NCI-H82 treated with DMSO at 0.1 percent for 48 hours (cell line): ENCODE data around the gene SCN2B.

Experiments used
- DNase-seq: peaks from one replicate; lab custom pipeline; 2025; ENCODE audit not compliant: unreplicated experiment; lab: John Stamatoyannopoulos, UW

SCN2B gene

DNA sequence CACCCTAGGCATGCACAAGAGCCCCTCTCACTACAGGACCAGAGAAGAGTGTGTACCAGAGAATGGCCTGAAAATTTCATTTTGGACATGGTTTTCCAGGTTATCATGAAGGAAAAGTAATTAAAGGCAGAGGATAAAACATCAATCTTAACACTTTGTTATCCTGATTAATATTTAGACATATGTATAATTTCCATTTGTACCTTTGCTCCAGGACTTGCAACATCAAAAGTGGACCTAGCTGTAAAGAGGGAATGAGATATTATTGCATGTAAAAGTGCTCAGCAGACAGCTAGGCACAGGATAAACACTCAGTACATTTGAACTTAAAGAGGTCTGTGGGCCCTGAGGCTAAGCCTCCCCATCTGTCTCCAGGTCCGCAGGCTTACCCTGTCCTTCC, 21.8 kb downstream of the SCN2B start:
- DNase-seq, result no peak

DNA sequence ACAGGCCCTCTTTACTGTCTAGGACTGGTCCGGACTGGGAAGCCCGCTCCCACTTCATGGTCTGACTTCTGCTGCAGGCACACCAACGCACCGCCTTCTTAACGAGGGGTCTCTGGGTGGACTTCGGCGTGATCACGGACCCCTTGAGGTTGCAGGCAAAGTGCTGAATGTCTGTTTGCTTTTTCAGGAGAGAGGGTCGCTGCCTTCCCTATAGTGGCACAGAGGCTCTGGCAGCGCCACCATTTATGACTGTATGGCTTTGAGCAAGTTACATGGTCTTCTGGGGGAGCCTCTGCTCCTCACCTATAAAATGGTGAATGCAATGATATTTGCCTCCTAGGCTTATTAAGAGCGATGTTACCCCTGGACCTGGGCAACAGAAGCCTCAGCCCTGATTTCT, 22.5 kb downstream of the SCN2B start:
- DNase-seq, result no peak

- DNase-seq, result no peak
These were observed 22.9 kb downstream of the SCN2B start for GRCh38 chr11:118153516-118153915.

- peak; percentile 34 for DNase-seq
These were observed 23.6 kb downstream of the SCN2B start, which contains the start of gene SCN4B for GRCh38 chr11:118152552-118153471. TSS of gene SCN4B (minus strand) at chr11:118152823. CDS start at chr11:118152673, 150 bp downstream.

DNA sequence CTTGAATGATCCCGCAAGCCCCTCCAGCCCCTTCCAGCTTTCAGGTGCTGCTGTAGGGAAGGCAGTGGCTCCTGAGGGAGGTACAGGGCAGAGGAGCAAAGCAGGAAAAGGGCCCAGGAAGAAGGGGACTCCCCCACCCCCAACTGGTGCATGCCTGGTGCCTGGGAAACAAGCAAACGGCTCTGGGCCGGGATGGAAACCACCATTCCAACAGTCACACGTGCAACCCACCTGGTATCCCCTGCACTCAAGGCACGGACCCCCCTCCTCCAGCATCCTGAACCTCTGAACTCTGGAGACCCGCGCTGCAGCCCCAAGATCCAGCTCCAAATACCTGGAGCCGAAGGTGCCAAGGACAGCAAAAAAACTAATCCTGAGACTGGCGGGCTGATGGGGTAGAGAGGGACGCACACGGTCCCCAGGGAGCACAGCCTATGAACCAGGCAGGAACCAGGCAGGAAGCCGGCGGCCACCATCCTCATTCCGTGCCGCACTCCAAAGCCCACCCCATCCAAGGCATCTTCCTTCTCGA, 24.4 kb downstream of the SCN2B start:
- DNase-seq, result peak; percentile 16

DNA sequence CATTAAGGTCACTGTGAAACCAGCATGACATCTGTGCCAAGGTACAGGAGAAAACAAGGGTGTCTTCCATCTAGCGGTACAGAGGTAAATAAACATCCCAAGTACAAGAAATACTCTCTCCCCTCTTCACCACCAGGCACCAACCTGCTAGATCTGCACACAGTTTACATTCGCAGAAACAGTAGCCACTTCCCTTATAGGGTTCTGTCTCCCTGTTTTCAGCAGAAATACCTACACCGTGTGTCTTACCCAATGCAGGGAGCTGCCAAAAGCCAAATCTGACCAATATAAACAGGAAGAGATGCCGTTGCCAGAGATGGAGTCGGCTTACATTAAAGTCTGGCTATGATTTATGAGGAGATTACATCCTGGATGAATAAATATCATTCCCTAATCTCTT, 25.0 kb downstream of the SCN2B start:
- DNase-seq, result no peak

- DNase-seq, result no peak
These were observed 26.9 kb downstream of the SCN2B start for GRCh38 chr11:118149493-118149892.

GRCh38 chr11:118148856-118149255, 27.6 kb downstream of the SCN2B start:
- no peak for DNase-seq

DNA sequence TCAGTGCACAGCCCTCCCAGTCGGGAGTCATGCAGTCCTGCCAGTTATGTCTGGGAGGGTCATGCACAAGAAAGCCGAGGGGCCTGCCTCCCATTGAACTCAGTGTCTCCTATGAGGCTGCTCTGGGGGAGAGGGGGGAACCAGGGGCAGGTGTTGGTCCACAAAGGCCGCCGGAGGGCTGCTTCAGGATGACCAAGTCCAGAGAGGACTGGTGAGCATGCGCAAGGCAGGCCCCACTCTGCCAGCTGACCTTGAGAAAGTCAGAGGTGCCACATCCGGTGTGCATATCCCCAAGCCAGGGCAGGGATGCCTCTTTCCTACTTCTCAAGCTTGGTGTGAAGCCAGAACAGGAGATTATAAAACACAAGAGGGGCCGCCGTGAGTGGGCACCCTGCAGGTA, 28.2 kb downstream of the SCN2B start:
- DNase-seq, result no peak

DNA sequence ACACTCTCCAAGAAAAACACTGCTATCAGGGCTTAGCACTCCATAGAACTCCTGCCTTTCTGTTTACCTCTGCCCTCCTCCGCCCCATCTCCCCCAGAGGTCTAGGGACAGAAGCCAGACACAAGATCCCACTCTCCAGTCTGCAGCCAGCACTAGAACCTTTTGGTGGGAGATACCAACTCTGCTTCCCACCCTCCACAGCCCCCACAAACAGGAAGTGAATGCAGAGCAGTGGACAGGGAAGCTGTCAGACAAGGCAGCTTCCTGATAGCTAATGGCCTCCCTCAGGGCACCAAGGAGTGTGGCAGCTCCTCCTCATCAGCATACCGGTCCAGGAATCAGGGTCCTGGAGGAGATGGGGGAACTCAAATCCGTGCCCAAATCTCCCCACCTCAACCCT, 28.9 kb downstream of the SCN2B start:
- DNase-seq, result no peak

DNA sequence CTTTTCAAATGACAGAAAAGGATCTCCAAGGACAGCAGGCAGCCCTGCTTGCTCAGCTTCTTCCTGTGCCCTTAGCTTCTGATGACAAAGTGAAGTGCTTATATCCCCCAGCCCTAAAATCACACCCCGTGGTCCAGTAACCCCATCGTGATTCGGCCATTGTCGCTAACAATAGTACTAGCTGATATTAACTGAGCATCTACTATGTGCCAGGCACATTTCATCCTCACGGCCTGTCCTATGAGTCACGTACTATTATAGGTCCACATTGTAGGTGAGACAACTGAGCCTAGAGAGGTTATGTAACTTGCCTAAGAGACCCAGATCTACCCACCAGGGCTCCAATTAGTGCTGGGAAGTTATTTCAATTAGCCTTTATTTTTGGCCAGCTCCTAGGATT, 29.9 kb downstream of the SCN2B start:
- DNase-seq, result no peak

GRCh38 chr11:118145285-118146227, 30.9 kb downstream of the SCN2B start:
- peak; percentile 34 for DNase-seq

DNA sequence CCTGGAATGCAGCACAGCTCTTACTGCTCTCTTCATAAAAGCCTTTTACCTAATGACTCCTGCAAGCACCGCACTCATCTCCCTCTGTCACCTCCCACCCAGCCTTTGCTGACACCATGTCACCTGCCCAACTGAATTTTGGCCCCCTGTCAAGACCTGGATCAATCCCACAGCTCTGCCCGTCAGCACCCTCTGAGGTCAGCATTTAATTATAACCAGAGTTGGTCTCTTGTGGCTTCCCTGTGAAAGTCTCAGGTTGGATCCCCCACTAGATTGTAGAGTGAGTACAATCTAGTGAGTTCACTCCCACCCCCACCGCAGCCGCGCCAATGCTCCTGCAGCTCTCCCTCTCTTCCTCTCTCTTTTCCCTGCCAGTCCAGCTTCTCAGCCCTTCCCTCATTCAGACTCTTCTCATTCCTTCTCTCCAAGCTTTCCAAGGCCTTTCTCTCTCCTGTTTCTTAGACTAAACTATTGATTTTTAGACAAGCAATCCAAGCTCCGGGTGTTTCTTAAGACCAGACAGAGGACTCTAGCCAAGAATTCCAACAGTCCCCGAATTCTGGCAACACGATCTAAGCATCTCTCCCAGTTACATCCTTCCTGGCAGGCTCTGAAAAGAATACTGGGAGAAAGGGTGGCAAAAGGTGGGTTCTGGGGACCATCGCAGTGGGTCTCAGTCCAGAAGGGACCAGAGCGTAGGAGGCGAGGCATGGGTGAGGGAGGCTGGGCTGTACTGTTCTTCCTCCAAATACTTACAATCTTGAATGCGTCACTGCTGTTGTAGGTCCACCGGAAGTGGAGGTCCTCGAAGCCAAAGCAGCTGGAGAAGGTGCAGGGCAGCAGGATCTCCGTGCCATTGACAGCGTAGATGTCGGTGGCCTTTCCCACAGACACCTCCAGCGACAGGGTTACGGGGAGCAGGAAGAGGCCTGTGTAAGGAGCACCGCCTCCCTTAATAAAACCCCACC, 31.9 kb downstream of the SCN2B start:
- DNase-seq, result no peak

DNA sequence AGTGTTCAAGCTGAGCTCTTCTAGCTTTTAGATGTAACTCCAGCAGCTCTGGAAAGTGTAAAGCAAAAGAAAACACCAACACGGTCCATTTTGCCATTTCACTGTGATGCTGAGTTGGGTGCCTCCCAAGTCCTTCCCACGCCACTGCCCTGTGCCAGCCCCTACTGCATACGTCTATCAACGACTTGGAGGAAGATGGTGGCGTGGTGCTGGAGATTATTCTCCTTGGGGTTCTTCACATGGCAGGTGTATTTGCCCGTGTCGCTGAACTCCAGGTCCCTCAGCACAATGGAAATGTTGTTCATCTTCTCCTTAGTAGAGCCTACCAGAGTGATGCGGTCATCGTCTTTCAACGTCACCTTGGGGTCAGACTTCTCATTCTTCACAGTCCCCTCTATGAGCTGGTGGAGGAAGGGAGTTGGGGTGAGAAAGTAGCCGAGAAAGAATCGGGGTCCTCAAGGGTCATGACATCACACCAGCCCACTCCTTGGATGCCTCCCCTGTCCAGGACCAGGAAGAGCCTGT, 32.7 kb downstream of the SCN2B start:
- no peak for DNase-seq

DNA sequence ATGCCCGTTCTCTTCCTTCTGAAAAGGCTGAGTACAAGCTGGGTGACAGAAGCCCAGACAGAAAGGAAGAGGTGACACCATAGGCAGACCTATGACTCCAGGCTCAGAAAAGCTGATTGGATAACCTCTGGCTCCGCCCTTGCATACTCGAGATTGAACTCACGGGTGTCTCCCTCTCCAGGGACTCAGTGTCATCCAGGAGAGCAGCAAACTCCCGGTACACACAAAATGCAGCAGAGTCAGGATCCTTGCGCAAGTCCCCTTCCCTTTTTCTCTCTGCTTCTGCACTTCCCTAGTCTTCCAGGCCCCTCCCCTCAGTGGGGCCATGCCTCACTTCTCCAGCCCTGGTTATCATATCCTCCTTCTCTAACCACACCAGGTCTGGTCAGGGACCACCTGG, 33.6 kb downstream of the SCN2B start:
- DNase-seq, result no peak

DNA sequence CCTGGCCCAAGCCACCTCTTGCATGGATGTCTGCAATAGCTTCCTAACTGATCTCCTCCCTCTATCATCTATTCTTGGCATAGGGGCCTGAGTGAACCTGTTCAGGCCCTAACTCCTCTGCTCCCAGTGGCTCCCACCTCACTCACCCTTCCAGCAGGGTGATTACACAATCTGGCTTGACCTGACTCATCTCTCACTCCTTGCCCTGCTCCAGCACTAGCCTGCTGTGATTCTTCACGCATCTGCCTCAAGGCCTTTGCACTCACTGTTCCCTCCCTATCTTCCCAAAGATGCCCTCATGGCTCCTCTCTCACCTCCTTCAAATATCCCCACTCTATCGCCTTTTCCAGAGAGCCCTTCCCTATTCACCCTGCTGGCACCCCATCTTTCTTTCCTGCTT, 34.4 kb downstream of the SCN2B start:
- DNase-seq, result no peak

DNA sequence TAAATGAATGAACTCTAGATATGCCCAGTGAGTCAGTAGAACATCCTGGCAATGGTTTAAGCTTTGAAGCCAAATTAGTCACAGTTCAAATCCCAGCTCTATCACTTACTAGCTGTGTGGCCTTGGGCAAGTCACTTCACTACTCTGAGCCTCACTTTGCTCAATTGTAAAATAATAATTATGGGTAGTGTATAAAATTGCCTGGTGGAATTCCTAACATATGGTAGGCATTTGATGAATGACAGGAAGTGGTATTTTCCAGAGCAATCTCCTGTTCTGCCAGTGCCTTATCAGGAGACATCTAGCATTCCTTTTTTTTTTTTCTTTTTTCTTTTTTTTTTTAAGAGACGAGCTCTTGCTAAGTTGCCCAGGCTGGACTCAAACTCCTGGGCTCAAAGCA, 36.9 kb downstream of the SCN2B start:
- no peak for DNase-seq

DNA sequence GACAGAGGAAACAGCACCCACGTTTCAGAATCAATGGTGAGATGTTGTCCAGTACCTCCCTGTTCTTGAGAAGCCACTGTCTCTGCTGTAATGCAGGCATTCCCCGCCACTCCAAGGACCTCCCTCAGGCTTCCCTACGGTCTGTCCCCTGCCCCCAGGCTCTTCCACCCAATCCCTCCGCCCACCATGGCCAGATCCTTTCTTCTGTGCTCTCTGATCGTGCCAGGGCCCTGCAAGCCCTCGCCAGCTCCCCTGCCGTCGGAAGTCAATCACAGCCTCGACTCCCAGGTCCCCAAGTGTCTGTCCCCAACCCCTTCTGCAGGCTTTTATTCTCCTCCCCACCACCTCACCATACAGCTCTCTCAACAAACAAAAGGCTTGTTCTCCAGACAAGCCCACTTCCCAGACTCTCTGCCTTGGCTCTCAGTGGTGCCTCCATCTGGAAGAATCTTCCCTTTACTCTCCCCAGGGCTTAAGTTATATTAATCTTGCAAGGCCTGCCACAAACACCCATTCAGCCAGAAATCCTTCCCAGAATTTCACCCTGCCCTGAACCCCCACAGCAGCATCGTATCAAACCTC, 37.5 kb downstream of the SCN2B start:
- no peak for DNase-seq

GRCh38 chr11:118136801-118137200, 39.6 kb downstream of the SCN2B start:
- no peak for DNase-seq

- DNase-seq, result no peak
These were observed 40.1 kb downstream of the SCN2B start for GRCh38 chr11:118136341-118136740.
